Effector CD8-positive, alpha-beta T cell (primary cell): ENCODE results near the gene IRF4.

Source experiments
- DNase-seq: peaks from one replicate; lab custom pipeline; 2025; lab: John Stamatoyannopoulos, UW

IRF4 gene

GRCh38 chr6:444653-445275 is 53.2 kb downstream of the IRF4 start:
- peak; percentile 10 for DNase-seq

- no peak for DNase-seq
Measured at GRCh38 chr6:445571-446417, 54.2 kb downstream of the IRF4 start.

- DNase-seq, result peak; percentile 19
Measured at GRCh38 chr6:446418-447366, 55.1 kb downstream of the IRF4 start.

GRCh38 chr6:447381-448165 is 56.0 kb downstream of the IRF4 start:
- no peak for DNase-seq

GRCh38 chr6:448296-449056 is 56.9 kb downstream of the IRF4 start:
- no peak for DNase-seq

- DNase-seq, result no peak
Measured at GRCh38 chr6:449057-449430, 57.5 kb downstream of the IRF4 start.

- DNase-seq, result no peak
Measured at GRCh38 chr6:449486-450419, 58.2 kb downstream of the IRF4 start.

GRCh38 chr6:451336-451735 is 59.8 kb downstream of the IRF4 start:
- DNase-seq, result no peak

GRCh38 chr6:451847-452246 is 60.3 kb downstream of the IRF4 start:
- DNase-seq, result no peak

GRCh38 chr6:452301-453067 is 60.9 kb downstream of the IRF4 start:
- DNase-seq, result no peak

- no peak for DNase-seq
Measured at GRCh38 chr6:453152-453551, 61.6 kb downstream of the IRF4 start.

- no peak for DNase-seq
Measured at GRCh38 chr6:454148-454991, 62.8 kb downstream of the IRF4 start.

- no peak for DNase-seq
Measured at GRCh38 chr6:455006-455585, 63.5 kb downstream of the IRF4 start.

GRCh38 chr6:455835-456234 is 64.3 kb downstream of the IRF4 start:
- DNase-seq, result no peak

GRCh38 chr6:456358-456867 is 64.9 kb downstream of the IRF4 start:
- DNase-seq, result no peak

GRCh38 chr6:456887-457286 is 65.3 kb downstream of the IRF4 start:
- no peak for DNase-seq
